ENCODE measurements around the gene ANXA10.
"Not testable (repeated sequence)": the region's sequence is repeated elsewhere in the genome, so short reads cannot be mapped to it uniquely, and the experiment has no call there.

ANXA10 gene

DNA sequence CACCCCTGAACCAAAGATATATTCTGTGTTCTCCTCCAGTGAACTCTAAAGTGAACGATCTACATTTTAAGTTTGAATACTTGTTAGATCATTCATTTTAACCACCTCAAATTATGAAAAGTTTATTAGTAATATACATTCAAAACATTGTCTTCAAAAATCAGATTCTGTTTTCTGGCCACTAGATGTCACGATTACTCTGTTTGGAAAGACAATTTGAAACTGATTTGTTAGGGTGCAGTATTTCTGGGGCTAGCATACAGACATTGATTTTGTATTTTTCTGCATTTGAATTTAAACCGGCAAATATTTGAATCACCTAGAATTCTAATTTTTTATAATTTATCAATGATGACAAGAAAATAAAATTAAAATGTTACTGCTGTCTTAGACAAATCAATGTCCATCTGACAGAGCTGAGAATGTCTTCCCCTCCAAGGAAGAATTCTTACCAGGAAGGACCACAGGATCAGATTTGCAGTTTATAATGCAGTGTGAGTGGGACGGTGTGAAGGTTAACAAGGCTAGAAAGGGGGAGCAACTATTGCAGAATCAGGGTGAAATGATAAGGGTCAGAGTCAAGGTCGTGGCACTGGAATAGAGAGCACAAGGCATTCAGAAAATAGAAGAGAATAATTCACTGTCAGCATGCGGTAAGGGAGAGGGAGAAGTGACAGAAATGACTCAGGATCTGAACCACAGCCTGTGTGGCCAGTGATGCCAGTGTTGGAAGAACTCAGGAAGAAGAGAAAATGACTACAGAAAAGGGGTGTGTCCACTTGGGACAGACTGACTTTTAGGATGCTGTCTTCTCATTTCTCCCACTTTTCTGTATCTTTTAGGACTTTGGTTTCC lies 91.6 kb downstream of the ANXA10 start:
- no CpG with 5 or more reads among the region's 6 CpGs for WGBS (ENCODE audit: insufficient coverage, insufficient read length)
- Histone ChIP-seq H3K27me3 (ENCODE audit: control insufficient read depth, insufficient read depth, low read length) (no peaks in the 10 kb centered on the region), H3K9me3 (ENCODE audit: control insufficient read depth, insufficient read depth, low read length) (no peaks in the 10 kb centered on the region), H3K27ac (ENCODE audit: low read length) (no peak overlapping the region), H3K36me3 (ENCODE audit: control insufficient read depth, insufficient read depth, low read length) (no peaks in the 10 kb centered on the region), H3K4me1 (ENCODE audit: control insufficient read depth, insufficient read depth, low read length) (no peaks in the 10 kb centered on the region), H3K4me3 (ENCODE audit: low read length) (no peak overlapping the region)
- no peak for DNase-seq (ENCODE audit: low read depth, low spot score)

DNA sequence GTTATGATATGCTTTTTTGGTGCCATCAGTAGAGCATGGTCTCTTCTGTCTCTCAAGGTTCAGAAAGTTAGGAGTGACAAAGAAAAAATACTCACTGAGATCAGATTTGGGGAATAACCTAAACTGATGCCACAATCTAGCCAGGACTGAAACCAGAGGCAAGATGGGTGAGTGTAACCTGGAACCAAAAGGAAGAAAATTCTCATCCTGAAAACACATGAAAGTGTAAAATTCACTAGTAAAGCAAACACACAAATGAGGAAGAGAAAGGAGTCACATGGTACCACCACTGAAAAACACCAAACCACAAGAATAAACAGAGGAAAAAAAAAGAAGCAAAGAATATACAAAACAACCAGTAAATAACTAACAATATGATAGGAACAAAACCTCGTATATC lies 96.4 kb downstream of the ANXA10 start:
- WGBS (ENCODE audit: insufficient coverage, insufficient read length) = no CpG with 5 or more reads among the region's 1 CpG
- Histone ChIP-seq H3K4me1 (ENCODE audit: control insufficient read depth, insufficient read depth, low read length) (no peaks in the 10 kb centered on the region), H3K4me3 (ENCODE audit: low read length) (no peak overlapping the region), H3K27ac (ENCODE audit: low read length) (no peak overlapping the region), H3K9me3 (ENCODE audit: control insufficient read depth, insufficient read depth, low read length) (no peaks in the 10 kb centered on the region), H3K36me3 (ENCODE audit: control insufficient read depth, insufficient read depth, low read length) (no peaks in the 10 kb centered on the region), H3K27me3 (ENCODE audit: control insufficient read depth, insufficient read depth, low read length) (no peaks in the 10 kb centered on the region)
- DNase-seq (ENCODE audit: low read depth, low spot score) = no peak

GRCh38 chr4:168197926-168198325 lies 105.6 kb downstream of the ANXA10 start:
- Histone ChIP-seq H3K27me3 (ENCODE audit: control insufficient read depth, insufficient read depth, low read length) (no peaks in the 10 kb centered on the region), H3K4me1 (ENCODE audit: control insufficient read depth, insufficient read depth, low read length) (no peaks in the 10 kb centered on the region), H3K27ac (ENCODE audit: low read length) (no peak overlapping the region), H3K36me3 (ENCODE audit: control insufficient read depth, insufficient read depth, low read length) (no peaks in the 10 kb centered on the region), H3K4me3 (ENCODE audit: low read length) (no peak overlapping the region), H3K9me3 (ENCODE audit: control insufficient read depth, insufficient read depth, low read length) (no peaks in the 10 kb centered on the region)
- DNase-seq (ENCODE audit: low read depth, low spot score) = no peak

DNA sequence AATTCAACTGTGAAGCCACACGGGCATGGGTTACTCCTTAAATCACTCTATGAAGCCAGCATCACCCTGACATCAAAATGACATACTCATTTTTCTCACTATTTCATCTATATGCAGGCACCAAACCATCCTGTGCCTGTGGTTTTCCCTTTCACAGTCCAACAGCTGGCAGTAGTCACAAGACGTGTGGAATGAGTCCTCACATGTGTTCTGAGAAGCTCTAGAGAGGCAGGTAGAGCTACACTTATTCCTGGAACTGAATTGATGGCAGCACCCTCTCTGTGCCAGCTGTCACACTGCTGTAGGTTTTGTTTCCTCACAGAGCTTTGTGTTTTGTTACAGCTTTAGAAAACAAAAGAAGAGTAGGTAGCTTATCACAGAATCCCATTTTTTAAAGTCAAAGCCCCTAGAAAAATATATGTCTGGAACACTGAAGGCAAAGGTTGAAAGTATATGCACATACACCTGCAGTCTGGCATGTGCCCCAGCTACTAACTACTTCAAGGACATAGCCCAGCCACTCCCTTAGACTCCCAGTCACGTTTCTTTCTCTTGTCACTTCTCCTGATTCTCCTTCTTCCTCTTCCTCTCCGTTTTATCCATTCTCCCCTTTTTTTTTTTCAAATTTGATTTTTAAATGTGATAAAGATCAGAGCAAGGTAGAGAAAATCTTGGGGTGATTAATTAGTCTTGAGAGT lies 107.1 kb downstream of the ANXA10 start:
- H3K4me3 ChIP-seq (ENCODE audit: low read length) = no peak overlapping the region
- WGBS (ENCODE audit: insufficient coverage, insufficient read length) = 100% methylated on average over 1 of the region's 4 CpGs
- no peak overlapping the region for H3K27ac ChIP-seq (ENCODE audit: low read length)
- DNase-seq (ENCODE audit: low read depth, low spot score) = no peak
- no peaks in the 10 kb centered on the region for H3K4me1 ChIP-seq (ENCODE audit: control insufficient read depth, insufficient read depth, low read length)
- H3K27me3 ChIP-seq (ENCODE audit: control insufficient read depth, insufficient read depth, low read length) = no peaks in the 10 kb centered on the region
- no peaks in the 10 kb centered on the region for H3K36me3 ChIP-seq (ENCODE audit: control insufficient read depth, insufficient read depth, low read length)
- peaks cover 3% of the 10 kb centered on the region for H3K9me3 ChIP-seq (ENCODE audit: control insufficient read depth, insufficient read depth, low read length)

DNA sequence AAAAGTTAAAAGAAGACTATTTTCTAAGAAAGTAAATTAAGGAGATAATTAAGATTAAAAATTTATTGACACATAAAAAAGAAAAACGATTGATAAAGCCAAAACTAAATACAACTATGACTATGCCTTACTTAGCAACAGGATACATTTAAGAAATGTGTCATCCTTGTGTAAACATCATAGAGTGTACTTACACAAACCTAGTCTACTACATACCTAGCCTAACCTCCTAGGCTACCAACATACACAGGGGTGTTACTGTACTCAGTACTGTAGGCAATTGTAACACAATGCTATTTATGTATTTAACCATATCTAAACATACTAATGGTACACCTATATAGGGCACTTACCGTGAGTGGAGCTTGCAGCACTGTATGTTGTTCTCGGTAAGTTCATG lies 108.3 kb downstream of the ANXA10 start:
- Histone ChIP-seq H3K4me3 (ENCODE audit: low read length) (no peak overlapping the region), H3K4me1 (ENCODE audit: control insufficient read depth, insufficient read depth, low read length) (no peaks in the 10 kb centered on the region), H3K27ac (ENCODE audit: low read length) (no peak overlapping the region), H3K27me3 (ENCODE audit: control insufficient read depth, insufficient read depth, low read length) (no peaks in the 10 kb centered on the region), H3K9me3 (ENCODE audit: control insufficient read depth, insufficient read depth, low read length) (peaks cover 3% of the 10 kb centered on the region), H3K36me3 (ENCODE audit: control insufficient read depth, insufficient read depth, low read length) (no peaks in the 10 kb centered on the region)
- no CpG with 5 or more reads among the region's 3 CpGs for WGBS (ENCODE audit: insufficient coverage, insufficient read length)
- no peak for DNase-seq (ENCODE audit: low read depth, low spot score)

- no peaks in the 10 kb centered on the region for H3K36me3 ChIP-seq (ENCODE audit: control insufficient read depth, insufficient read depth, low read length)
- peaks cover 3% of the 10 kb centered on the region for H3K9me3 ChIP-seq (ENCODE audit: control insufficient read depth, insufficient read depth, low read length)
- no peaks in the 10 kb centered on the region for H3K27me3 ChIP-seq (ENCODE audit: control insufficient read depth, insufficient read depth, low read length)
- H3K4me1 ChIP-seq (ENCODE audit: control insufficient read depth, insufficient read depth, low read length) = no peaks in the 10 kb centered on the region
- DNase-seq (ENCODE audit: low read depth, low spot score) = no peak
- H3K4me3 ChIP-seq (ENCODE audit: low read length) = no peak overlapping the region
- no peak overlapping the region for H3K27ac ChIP-seq (ENCODE audit: low read length)
- no CpG with 5 or more reads among the region's 4 CpGs for WGBS (ENCODE audit: insufficient coverage, insufficient read length)
These were observed 111.0 kb downstream of the ANXA10 start for GRCh38 chr4:168203233-168203911.

- H3K27ac ChIP-seq (ENCODE audit: low read length) = no peak overlapping the region
- no peaks in the 10 kb centered on the region for H3K27me3 ChIP-seq (ENCODE audit: control insufficient read depth, insufficient read depth, low read length)
- no peak overlapping the region for H3K4me3 ChIP-seq (ENCODE audit: low read length)
- no peak for DNase-seq (ENCODE audit: low read depth, low spot score)
- no CpG with 5 or more reads among the region's 3 CpGs for WGBS (ENCODE audit: insufficient coverage, insufficient read length)
- no peaks in the 10 kb centered on the region for H3K36me3 ChIP-seq (ENCODE audit: control insufficient read depth, insufficient read depth, low read length)
- H3K4me1 ChIP-seq (ENCODE audit: control insufficient read depth, insufficient read depth, low read length) = no peaks in the 10 kb centered on the region
- no peaks in the 10 kb centered on the region for H3K9me3 ChIP-seq (ENCODE audit: control insufficient read depth, insufficient read depth, low read length)
These were observed 116.7 kb downstream of the ANXA10 start for GRCh38 chr4:168208957-168209614.

DNA sequence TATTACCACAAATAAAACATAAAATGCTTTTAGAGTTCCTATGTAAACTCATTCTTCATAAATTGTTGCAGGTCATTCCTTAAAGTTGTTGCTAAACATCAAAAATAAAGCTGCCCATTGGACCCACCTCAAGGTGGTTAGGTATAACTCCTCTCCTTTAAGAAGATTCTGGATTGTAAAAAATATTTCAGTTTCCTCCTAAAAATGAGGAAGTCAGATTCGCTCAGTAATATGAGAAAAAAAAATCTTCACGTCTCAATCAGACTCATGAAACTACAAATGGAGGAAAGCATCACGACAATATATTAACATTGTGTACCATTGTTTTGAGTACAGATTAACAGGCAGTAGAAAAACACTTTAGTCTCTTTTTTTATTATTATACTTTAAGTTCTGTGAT lies 120.3 kb downstream of the ANXA10 start:
- no peaks in the 10 kb centered on the region for H3K36me3 ChIP-seq (ENCODE audit: control insufficient read depth, insufficient read depth, low read length)
- no peak overlapping the region for H3K4me3 ChIP-seq (ENCODE audit: low read length)
- no CpG with 5 or more reads among the region's 3 CpGs for WGBS (ENCODE audit: insufficient coverage, insufficient read length)
- H3K4me1 ChIP-seq (ENCODE audit: control insufficient read depth, insufficient read depth, low read length) = no peaks in the 10 kb centered on the region
- no peaks in the 10 kb centered on the region for H3K9me3 ChIP-seq (ENCODE audit: control insufficient read depth, insufficient read depth, low read length)
- no peaks in the 10 kb centered on the region for H3K27me3 ChIP-seq (ENCODE audit: control insufficient read depth, insufficient read depth, low read length)
- no peak overlapping the region for H3K27ac ChIP-seq (ENCODE audit: low read length)
- no peak for DNase-seq (ENCODE audit: low read depth, low spot score)

- H3K4me1 ChIP-seq (ENCODE audit: control insufficient read depth, insufficient read depth, low read length); H3K4me3 ChIP-seq (ENCODE audit: low read length); DNase-seq (ENCODE audit: low read depth, low spot score); H3K27me3 ChIP-seq (ENCODE audit: control insufficient read depth, insufficient read depth, low read length); H3K27ac ChIP-seq (ENCODE audit: low read length); H3K9me3 ChIP-seq (ENCODE audit: control insufficient read depth, insufficient read depth, low read length); H3K36me3 ChIP-seq (ENCODE audit: control insufficient read depth, insufficient read depth, low read length): not testable (repeated sequence)
These were observed 121.2 kb downstream of the ANXA10 start for GRCh38 chr4:168213511-168213910.

DNA sequence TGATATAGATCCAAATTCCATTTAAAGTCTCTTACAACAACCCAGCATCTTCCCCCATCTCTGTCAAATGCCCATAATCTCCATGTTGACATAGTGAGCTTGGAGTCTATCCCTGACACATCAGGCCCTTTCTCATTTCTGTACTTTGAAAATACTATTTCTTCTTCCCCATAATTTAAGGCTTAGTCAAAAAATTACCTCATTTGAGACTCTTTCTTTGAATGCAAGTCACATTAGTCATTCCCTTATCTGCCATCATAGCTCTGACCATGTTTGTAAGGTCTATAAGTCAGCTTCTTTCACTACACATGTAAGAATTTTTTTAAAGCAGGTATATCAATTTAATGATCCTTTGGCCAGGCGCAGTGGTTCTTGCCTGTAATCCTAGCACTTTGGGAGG lies 126.3 kb downstream of the ANXA10 start:
- Histone ChIP-seq H3K4me1 (ENCODE audit: control insufficient read depth, insufficient read depth, low read length) (no peaks in the 10 kb centered on the region), H3K36me3 (ENCODE audit: control insufficient read depth, insufficient read depth, low read length) (no peaks in the 10 kb centered on the region), H3K9me3 (ENCODE audit: control insufficient read depth, insufficient read depth, low read length) (no peaks in the 10 kb centered on the region), H3K4me3 (ENCODE audit: low read length) (no peak overlapping the region), H3K27me3 (ENCODE audit: control insufficient read depth, insufficient read depth, low read length) (no peaks in the 10 kb centered on the region), H3K27ac (ENCODE audit: low read length) (no peak overlapping the region)
- no peak for DNase-seq (ENCODE audit: low read depth, low spot score)
- WGBS (ENCODE audit: insufficient coverage, insufficient read length) = no CpG with 5 or more reads among the region's 1 CpG

Measured in iPS DF 6.9 (cell line).